HAP-1 (cell line): ENCODE measurements around the gene NPAS2.

Experiments used
- DNase-seq, 2 experiments: peaks; one replicate each; pipeline ENCODE4 v3.0.0-alpha.2; 2016 to 2020; ENCODE audit warnings: low spot score in 2 of 2
- H3K27me3 ChIP-seq: fragments of 250-450 bp; sonication (Bioruptor Pico); 2 replicates; pipeline ENCODE4 v1.5.1; 2020; ENCODE audit warnings: low read depth, mild to moderate bottlenecking, moderate library complexity
- H3K36me3 ChIP-seq: fragments of 250-450 bp; sonication (Bioruptor Pico); replicated peaks from 2 replicates; pipeline ENCODE4 v1.5.1; 2020; ENCODE audit warnings: mild to moderate bottlenecking
- H3K4me1 ChIP-seq: fragments of 250-450 bp; sonication (Bioruptor Pico); 2 replicates; pipeline ENCODE4 v1.5.1; 2020; ENCODE audit warnings: mild to moderate bottlenecking
- H3K4me3 ChIP-seq: fragments of 250-450 bp; sonication (Bioruptor Pico); 2 replicates; pipeline ENCODE4 v1.5.1; 2020; ENCODE audit warnings: mild to moderate bottlenecking, moderate library complexity
- H3K9me3 ChIP-seq: fragments of 250-450 bp; sonication (Bioruptor Pico); 2 replicates; pipeline ENCODE4 v1.5.1; 2020; ENCODE audit warnings: mild to moderate bottlenecking, moderate library complexity
- in situ Hi-C: fragments of 300-500 bp; cut with MboI; formaldehyde crosslinking; loops from 3 replicates; pipeline ENCODE4 v1.14.3; 2020; ENCODE audit warnings: low sequenced_read_pairs, inconsistent platforms, mixed read lengths

The NPAS2 gene

GRCh38 chr2:100919316-100919715, 99.4 kb downstream of the NPAS2 start:
- in situ Hi-C loops, result no loop called here

GRCh38 chr2:100921685-100922161, 101.8 kb downstream of the NPAS2 start:
- Histone ChIP-seq H3K27me3 (no peaks in the 10 kb centered on the region), H3K4me1 (no peaks in the 10 kb centered on the region), H3K36me3 (no peaks in the 10 kb centered on the region; the same call in 1 of the 2 replicates), H3K9me3 (no peaks in the 10 kb centered on the region), H3K4me3 (no peak overlapping the region)
- no peak for DNase-seq
- in situ Hi-C loops, result no loop called here

More at GRCh38 chr2:100919316-100919715, 99.4 kb downstream of the NPAS2 start:
- Histone ChIP-seq H3K4me3 (no peak overlapping the region), H3K9me3 (no peaks in the 10 kb centered on the region), H3K4me1 (no peaks in the 10 kb centered on the region), H3K36me3 (no peaks in the 10 kb centered on the region), H3K27me3 (no peaks in the 10 kb centered on the region)
- DNase-seq, result peak in 1 of 2 experiments; percentile 55

- Histone ChIP-seq H3K36me3 (no peaks in the 10 kb centered on the region; the same call in 1 of the 2 replicates), H3K9me3 (no peaks in the 10 kb centered on the region), H3K4me1 (no peaks in the 10 kb centered on the region), H3K27me3 (no peaks in the 10 kb centered on the region), H3K4me3 (no peak overlapping the region)
- no peak for DNase-seq
- in situ Hi-C loops, result no loop called here
Observed at GRCh38 chr2:100923461-100924060, 103.6 kb downstream of the NPAS2 start.

GRCh38 chr2:100924122-100924519, 104.2 kb downstream of the NPAS2 start:
- in situ Hi-C loops, result no loop called here
- H3K4me3 ChIP-seq, result no peak overlapping the region

GRCh38 chr2:100924520-100925451, 104.8 kb downstream of the NPAS2 start:
- no peak for DNase-seq
- in situ Hi-C loops, result no loop called here

More at GRCh38 chr2:100924122-100924519, 104.2 kb downstream of the NPAS2 start:
- no peaks in the 10 kb centered on the region; the same call in 1 of the 2 replicates for H3K36me3 ChIP-seq
- DNase-seq, result no peak
- no peaks in the 10 kb centered on the region for H3K27me3 ChIP-seq
- no peaks in the 10 kb centered on the region for H3K4me1 ChIP-seq
- H3K9me3 ChIP-seq, result no peaks in the 10 kb centered on the region

GRCh38 chr2:100928235-100928634, 108.3 kb downstream of the NPAS2 start:
- H3K27me3 ChIP-seq, result no peaks in the 10 kb centered on the region
- H3K9me3 ChIP-seq, result no peaks in the 10 kb centered on the region
- in situ Hi-C loops, result no loop called here
- no peaks in the 10 kb centered on the region; the same call in 1 of the 2 replicates for H3K36me3 ChIP-seq
- no peaks in the 10 kb centered on the region for H3K4me1 ChIP-seq
- no peak for DNase-seq
- H3K4me3 ChIP-seq, result no peak overlapping the region

More at GRCh38 chr2:100924520-100925451, 104.8 kb downstream of the NPAS2 start:
- Histone ChIP-seq H3K36me3 (no peaks in the 10 kb centered on the region; the same call in 1 of the 2 replicates), H3K9me3 (no peaks in the 10 kb centered on the region), H3K4me3 (no peak overlapping the region), H3K4me1 (no peaks in the 10 kb centered on the region), H3K27me3 (no peaks in the 10 kb centered on the region)

GRCh38 chr2:100929147-100929546, 109.2 kb downstream of the NPAS2 start:
- Histone ChIP-seq H3K4me3 (no peak overlapping the region), H3K4me1 (no peaks in the 10 kb centered on the region), H3K9me3 (no peaks in the 10 kb centered on the region), H3K36me3 (no peaks in the 10 kb centered on the region; the same call in 1 of the 2 replicates), H3K27me3 (no peaks in the 10 kb centered on the region)
- in situ Hi-C loops, result no loop called here
- no peak for DNase-seq

- no peak for DNase-seq
- H3K36me3 ChIP-seq, result no peaks in the 10 kb centered on the region; the same call in 1 of the 2 replicates
- in situ Hi-C loops, result no loop called here
Observed at GRCh38 chr2:100934504-100935371, 114.8 kb downstream of the NPAS2 start.

GRCh38 chr2:100935372-100935752, 115.4 kb downstream of the NPAS2 start:
- Histone ChIP-seq H3K4me3 (no peak overlapping the region), H3K36me3 (no peaks in the 10 kb centered on the region; the same call in 1 of the 2 replicates), H3K27me3 (no peaks in the 10 kb centered on the region), H3K9me3 (no peaks in the 10 kb centered on the region), H3K4me1 (no peaks in the 10 kb centered on the region)
- in situ Hi-C loops, result no loop called here
- no peak for DNase-seq

More at GRCh38 chr2:100934504-100935371, 114.8 kb downstream of the NPAS2 start:
- no peaks in the 10 kb centered on the region for H3K27me3 ChIP-seq
- H3K9me3 ChIP-seq, result no peaks in the 10 kb centered on the region
- H3K4me1 ChIP-seq, result no peaks in the 10 kb centered on the region
- H3K4me3 ChIP-seq, result no peak overlapping the region

GRCh38 chr2:100936070-100936741, 116.3 kb downstream of the NPAS2 start:
- in situ Hi-C loops, result no loop called here
- Histone ChIP-seq H3K27me3 (no peaks in the 10 kb centered on the region), H3K9me3 (no peaks in the 10 kb centered on the region), H3K4me1 (no peaks in the 10 kb centered on the region), H3K4me3 (no peak overlapping the region), H3K36me3 (no peaks in the 10 kb centered on the region; the same call in 1 of the 2 replicates)
- no peak for DNase-seq

GRCh38 chr2:100936972-100937542, 117.1 kb downstream of the NPAS2 start:
- Histone ChIP-seq H3K4me1 (no peaks in the 10 kb centered on the region), H3K27me3 (no peaks in the 10 kb centered on the region), H3K36me3 (no peaks in the 10 kb centered on the region; the same call in 1 of the 2 replicates), H3K4me3 (no peak overlapping the region), H3K9me3 (no peaks in the 10 kb centered on the region)
- no peak for DNase-seq
- in situ Hi-C loops, result no loop called here
